SJCRH30 (cell line): ENCODE results near the gene PTK6. TPM values are rescaled to one million over a fixed set of nuclear protein-coding genes. Genes with fewer than 3 reads are reported as not detected.

Experiments
- DNase-seq, 2 experiments: peaks; one replicate each; pipeline ENCODE4 v3.0.0-alpha.2; 2015 to 2020
- H3K27ac ChIP-seq: fragments of 250-450 bp; sonication (Bioruptor Pico); 2 replicates; pipeline ENCODE4 v1.5.1; 2020; ENCODE audit warnings: mild to moderate bottlenecking, moderate library complexity
- H3K27me3 ChIP-seq: fragments of 250-450 bp; sonication (Bioruptor Pico); 2 replicates; pipeline ENCODE4 v1.5.1; 2020; ENCODE audit warnings: mild to moderate bottlenecking, moderate library complexity
- H3K36me3 ChIP-seq: fragments of 250-450 bp; sonication (Bioruptor Pico); 2 replicates; pipeline ENCODE4 v1.5.1; 2020; ENCODE audit warnings: mild to moderate bottlenecking, moderate library complexity
- H3K4me1 ChIP-seq: fragments of 250-450 bp; sonication (Bioruptor Pico); 2 replicates; pipeline ENCODE4 v1.5.1; 2020; ENCODE audit warnings: mild to moderate bottlenecking, moderate library complexity
- H3K4me3 ChIP-seq: fragments of 250-450 bp; sonication (Bioruptor Pico); 2 replicates; pipeline ENCODE4 v1.5.1; 2020; ENCODE audit warnings: mild to moderate bottlenecking, moderate library complexity
- H3K9me3 ChIP-seq: fragments of 250-450 bp; sonication (Bioruptor Pico); replicated peaks from 2 replicates; pipeline ENCODE4 v1.5.1; 2020; ENCODE audit warnings: mild to moderate bottlenecking, moderate library complexity
- total RNA-seq: library from RNA; depleted of rRNA; stranded (reverse); fragments of >200 nt; shearing (Covaris generic); gene quantifications from 2 replicates; pipeline ENCODE4 v1.2.3, GENCODE V29; 2014

Gene PTK6
- total RNA-seq, 1 experiment from 2014 or later, result 1.4 TPM

DNA sequence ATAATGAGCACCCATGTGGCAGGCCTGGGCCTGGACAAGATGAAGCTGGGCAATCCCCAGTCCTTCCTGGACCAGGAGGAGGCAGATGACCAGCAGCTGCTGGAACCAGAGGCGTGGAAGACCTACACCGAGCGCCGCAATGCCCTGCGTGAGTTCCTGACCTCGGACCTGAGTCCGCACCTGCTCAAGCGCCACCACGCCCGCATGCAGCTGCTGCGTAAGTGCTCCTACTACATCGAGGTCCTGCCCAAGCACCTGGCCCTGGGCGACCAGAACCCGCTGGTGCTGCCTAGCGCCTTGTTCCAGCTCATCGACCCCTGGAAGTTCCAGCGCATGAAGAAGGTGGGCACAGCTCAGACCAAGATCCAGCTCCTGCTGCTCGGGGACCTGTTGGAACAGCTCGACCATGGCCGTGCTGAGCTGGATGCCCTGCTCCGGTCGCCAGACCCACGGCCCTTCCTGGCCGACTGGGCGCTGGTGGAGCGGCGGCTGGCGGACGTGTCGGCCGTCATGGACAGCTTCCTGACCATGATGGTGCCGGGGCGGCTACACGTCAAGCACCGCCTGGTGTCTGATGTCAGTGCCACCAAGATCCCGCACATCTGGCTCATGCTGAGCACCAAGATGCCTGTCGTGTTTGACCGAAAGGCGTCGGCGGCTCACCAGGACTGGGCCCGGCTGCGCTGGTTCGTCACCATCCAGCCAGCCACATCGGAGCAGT is 18.6 kb upstream of the PTK6 start:
- Histone ChIP-seq H3K27ac (no peak overlapping the region), H3K27me3 (peaks cover 5% of the 10 kb centered on the region; the same call in 1 of the 2 replicates), H3K9me3 (no peaks in the 10 kb centered on the region), H3K36me3 (no peaks in the 10 kb centered on the region), H3K4me1 (peaks cover 8% of the 10 kb centered on the region; the same call in 1 of the 2 replicates), H3K4me3 (no peak overlapping the region)
- DNase-seq, result no peak

DNA sequence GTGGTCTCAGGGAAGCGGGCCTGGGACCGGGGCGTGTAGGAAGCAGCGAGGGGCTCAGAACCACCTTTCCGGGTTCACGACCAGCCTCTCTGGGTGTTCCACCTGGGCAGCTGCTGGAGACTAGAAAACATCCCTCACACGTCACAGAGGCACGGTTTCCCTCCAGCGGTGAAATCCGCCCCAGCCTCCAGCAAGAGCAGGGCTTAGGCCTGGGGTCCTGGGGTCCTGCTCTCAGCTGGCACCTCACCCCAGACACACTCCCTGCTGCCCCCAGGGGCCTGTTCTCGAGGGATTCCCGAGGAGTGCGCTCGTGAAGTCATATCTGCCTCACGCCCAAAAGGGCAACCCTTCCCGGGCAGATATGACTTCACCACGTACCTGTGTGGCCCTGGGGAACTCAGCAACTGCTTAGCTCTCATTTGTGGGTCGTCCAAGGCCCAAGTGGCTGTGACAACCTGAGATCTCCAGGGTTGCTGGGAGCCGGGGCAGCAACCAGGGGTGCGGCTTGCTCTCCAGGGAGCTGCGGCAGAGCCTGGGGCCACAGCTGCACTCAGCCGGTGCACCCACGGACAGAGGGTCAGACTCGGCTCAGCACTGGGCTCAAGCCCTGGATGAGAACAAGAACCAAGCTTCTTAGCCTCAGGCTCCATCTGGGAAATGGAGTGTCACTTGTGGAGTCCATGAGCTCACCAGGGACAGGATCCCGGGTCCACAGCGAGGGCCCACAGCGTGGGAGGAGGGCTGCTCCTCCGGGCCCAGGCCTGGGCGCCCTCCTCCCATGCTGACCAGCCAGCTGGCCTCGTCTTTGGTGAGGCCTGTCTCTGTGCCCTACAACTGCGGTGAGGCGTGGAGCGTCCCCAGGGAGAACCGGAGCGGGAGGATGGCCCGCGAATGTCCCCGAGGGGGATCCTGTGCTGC is 17.4 kb upstream of the PTK6 start:
- no peak overlapping the region for H3K4me3 ChIP-seq
- H3K36me3 ChIP-seq, result no peaks in the 10 kb centered on the region
- peaks cover 8% of the 10 kb centered on the region; the same call in 1 of the 2 replicates for H3K4me1 ChIP-seq
- H3K27ac ChIP-seq, result no peak overlapping the region
- DNase-seq, result no peak
- H3K9me3 ChIP-seq, result no peaks in the 10 kb centered on the region
- peaks cover 17% of the 10 kb centered on the region for H3K27me3 ChIP-seq

DNA sequence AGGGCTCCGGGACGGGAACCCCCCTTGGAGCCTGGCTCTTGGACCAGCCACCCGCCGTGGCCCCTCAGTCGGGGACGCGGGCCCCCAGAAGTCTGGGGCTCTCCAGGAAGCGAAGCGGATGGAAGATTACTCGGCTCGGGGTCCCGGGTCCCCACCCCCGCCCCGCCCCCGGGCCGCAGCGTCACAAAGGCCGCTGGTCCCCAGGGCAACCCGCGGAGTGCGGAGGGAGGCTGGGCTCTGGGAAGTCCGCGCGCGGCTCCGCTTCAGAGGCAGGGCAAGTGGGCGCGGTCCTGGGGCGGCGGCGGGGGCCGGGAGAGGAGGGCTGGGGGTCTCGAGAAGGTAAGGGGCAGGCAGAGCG is 16.7 kb upstream of the PTK6 start, which contains the start of gene FNDC11:
TSS of gene FNDC11 (plus strand) at position 227 of the 358 bp plus-strand sequence. CDS start 1,505 bp downstream, outside the sequence.
- no peak within 1 kb of the TSS for H3K4me3 ChIP-seq
- no peak within 1 kb of the TSS for H3K27ac ChIP-seq
- H3K4me1 ChIP-seq, result peaks cover 8% of the 10 kb centered on the region; the same call in 1 of the 2 replicates
- no peaks in the 10 kb centered on the region for H3K36me3 ChIP-seq
- peaks cover 20% of the 10 kb centered on the region for H3K27me3 ChIP-seq
- no peaks in the 10 kb centered on the region for H3K9me3 ChIP-seq
- no peak for DNase-seq

DNA sequence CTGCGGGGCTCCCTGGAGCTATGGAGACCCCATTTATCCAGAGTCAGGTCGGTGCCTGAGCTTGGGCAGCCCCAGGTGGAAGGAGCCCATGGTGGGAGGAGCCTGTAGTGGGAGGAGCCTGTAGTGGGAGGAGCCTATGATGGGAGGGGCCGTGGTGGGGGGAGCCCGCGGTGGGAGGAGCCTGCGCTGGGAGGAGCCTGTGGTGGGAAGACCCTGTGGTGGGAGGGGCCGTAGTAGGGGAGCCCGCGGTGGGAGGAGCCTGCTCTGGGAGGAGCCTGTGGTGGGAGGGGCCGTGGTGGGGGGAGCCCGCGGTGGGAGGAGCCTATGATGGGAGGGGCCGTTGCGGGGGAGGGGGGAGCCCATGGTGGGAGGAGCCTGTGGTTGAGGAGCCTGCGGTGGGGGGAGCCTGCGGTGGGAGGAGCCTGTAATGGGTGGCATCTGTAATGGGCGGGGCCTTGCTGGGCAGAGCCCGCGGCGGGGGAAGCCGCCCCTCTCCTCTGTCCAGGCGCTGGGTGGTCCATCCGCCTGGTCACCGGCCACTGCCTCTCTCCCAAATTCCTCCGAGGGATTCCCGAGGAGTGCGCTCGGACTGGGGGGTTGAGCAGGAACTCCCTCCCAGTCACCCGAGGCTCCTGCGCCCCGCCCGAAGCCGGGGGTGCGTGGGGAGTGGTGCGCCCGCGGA is 16.2 kb upstream of the PTK6 start:
- Histone ChIP-seq H3K36me3 (no peaks in the 10 kb centered on the region), H3K4me1 (peaks cover 8% of the 10 kb centered on the region; the same call in 1 of the 2 replicates), H3K27me3 (peaks cover 24% of the 10 kb centered on the region), H3K4me3 (no peak overlapping the region), H3K9me3 (no peaks in the 10 kb centered on the region), H3K27ac (no peak overlapping the region)
- peak; percentile 74 to 75 for DNase-seq

DNA sequence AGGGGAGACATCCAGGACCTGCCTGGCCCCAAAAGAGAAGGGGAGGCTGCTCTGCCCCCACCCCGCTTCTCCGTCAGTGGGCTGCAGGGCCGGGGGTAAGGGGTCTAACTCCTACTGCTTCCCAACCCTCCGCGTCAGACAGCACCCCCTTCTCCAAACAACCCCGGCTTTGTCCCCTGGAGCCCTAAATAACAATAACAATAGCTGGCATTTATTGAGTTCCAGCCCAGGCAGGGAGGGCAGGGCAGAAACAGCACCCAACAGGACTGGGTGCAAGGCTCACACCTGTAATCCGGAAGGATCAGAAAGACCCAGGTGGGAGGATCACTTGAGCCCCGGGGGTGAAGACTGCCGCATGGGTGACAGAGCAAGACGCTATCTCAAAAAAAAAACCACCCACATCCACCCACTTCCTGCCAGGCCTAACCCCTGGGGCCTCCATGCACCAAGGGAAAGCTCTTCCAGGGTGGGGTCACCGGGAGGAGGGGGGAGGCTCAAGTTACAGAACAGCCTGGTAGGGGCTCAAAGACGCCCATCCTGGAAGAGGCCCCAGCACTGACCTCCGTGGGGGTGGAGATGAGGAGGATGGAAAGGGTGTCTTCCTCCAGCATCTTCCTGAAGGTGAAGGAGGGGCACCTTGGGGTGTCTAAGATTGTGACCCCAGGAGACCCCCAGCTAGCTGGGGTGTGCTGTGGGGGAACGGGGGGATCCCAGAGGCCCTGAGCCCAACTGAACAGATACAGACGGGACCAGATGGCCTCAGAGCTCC is 15.5 kb upstream of the PTK6 start:
- Histone ChIP-seq H3K36me3 (no peaks in the 10 kb centered on the region), H3K4me3 (no peak overlapping the region), H3K4me1 (peaks cover 8% of the 10 kb centered on the region; the same call in 1 of the 2 replicates), H3K27ac (no peak overlapping the region), H3K27me3 (peaks cover 30% of the 10 kb centered on the region), H3K9me3 (no peaks in the 10 kb centered on the region)
- DNase-seq, result peak in 1 of 2 experiments; percentile 66

DNA sequence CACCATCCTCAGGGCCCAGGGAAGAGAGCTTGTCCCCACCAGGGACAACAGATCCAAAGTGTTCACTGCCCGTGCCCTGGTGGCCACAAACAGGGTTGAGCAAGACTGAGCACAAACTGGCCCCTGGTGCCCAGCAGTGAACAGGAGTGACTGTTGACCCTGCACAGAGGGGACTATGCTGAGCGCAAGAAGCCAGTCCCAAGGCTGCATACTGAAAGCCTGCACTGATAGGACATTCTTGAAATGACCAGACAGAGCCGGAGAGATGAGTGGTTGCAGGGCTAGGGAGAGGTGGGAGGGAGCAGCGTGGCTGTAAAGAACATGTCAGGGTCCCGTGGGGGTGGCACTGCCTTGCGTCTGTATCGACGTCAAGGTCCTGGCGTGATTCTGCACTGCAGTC is 13.9 kb upstream of the PTK6 start:
- DNase-seq, result no peak
- H3K27me3 ChIP-seq, result peaks cover 40% of the 10 kb centered on the region
- H3K4me1 ChIP-seq, result peaks cover 8% of the 10 kb centered on the region; the same call in 1 of the 2 replicates
- no peaks in the 10 kb centered on the region for H3K9me3 ChIP-seq
- no peak overlapping the region for H3K27ac ChIP-seq
- no peaks in the 10 kb centered on the region for H3K36me3 ChIP-seq
- no peak overlapping the region for H3K4me3 ChIP-seq

DNA sequence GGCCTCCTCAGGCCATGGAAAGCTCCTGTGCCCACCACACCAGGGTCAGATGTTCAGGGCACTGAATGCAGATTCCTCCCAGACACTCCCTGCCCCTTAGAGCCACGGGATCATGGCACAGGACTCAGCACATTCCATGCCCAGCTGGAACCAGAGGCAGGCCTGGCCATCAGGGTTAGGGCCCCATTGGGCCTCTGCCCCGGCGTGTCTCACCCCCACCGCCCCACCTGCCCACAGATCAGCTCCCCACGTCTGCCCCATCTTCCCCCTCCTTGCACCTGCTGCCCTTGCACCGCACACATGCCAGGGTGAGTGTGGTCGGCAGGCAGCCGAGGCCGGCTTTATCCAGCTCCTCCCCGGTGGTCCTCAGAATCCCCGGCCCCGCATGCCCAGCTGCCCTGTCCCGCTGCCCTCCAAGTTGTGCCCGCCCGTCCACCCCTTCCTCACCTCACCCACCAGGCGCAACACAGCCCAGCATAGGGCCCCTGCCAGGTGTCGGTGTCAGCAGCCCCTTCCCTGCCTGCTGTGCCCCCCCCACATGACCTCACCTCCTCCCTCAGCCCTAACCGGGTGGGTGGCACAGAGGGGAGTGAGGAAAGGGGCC is 12.6 kb upstream of the PTK6 start:
- DNase-seq, result no peak
- H3K27ac ChIP-seq, result no peak overlapping the region
- H3K4me3 ChIP-seq, result no peak overlapping the region
- peaks cover 51% of the 10 kb centered on the region for H3K27me3 ChIP-seq
- H3K4me1 ChIP-seq, result peaks cover 8% of the 10 kb centered on the region; the same call in 1 of the 2 replicates
- H3K36me3 ChIP-seq, result no peaks in the 10 kb centered on the region
- no peaks in the 10 kb centered on the region for H3K9me3 ChIP-seq

DNA sequence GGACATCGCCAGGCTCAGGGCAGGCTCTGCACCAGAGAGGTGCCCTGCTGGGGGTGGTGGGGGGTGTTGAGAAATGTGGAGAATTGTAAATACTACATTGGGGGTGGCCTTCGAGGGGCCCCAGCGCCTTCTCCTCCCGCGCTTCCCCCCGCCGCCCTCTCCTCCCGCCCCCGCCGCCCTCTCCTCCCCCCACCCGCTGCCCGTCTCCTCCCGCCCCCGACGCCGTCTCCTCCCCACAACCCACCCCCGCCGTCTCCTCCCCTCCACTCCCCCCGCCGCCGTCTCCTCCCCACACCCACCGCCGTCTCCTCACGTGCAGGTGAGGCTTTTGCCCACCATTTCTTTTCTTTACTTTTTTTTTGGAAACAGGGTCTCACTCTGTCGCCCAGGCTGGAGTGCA is 11.8 kb upstream of the PTK6 start:
- H3K4me3 ChIP-seq, result no peak overlapping the region
- H3K4me1 ChIP-seq, result peaks cover 8% of the 10 kb centered on the region; the same call in 1 of the 2 replicates
- peaks cover 59% of the 10 kb centered on the region for H3K27me3 ChIP-seq
- no peak overlapping the region for H3K27ac ChIP-seq
- H3K36me3 ChIP-seq, result no peaks in the 10 kb centered on the region
- no peak for DNase-seq
- H3K9me3 ChIP-seq, result no peaks in the 10 kb centered on the region

DNA sequence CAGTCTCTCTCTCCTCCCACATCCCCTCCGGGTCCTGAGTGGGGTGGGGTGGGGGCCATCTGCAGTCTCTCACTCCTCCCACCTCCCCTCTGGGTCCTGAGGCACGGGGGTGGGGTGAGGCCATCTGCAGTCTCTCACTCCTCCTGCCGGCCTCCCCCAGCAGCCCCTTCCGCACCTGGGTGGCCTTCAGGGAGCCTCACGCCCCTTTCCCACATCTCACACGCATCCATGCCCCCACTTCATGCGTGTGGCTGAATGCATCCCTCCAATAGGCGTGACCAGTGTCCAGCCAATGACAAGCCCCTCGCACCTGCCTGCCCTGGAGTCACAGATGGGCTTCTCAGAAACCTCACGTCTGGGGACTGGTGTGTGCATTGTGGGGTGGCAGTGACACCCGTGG is 11.4 kb upstream of the PTK6 start:
- no peak overlapping the region for H3K4me3 ChIP-seq
- H3K9me3 ChIP-seq, result no peaks in the 10 kb centered on the region
- DNase-seq, result no peak
- no peak overlapping the region for H3K27ac ChIP-seq
- H3K4me1 ChIP-seq, result peaks cover 8% of the 10 kb centered on the region; the same call in 1 of the 2 replicates
- no peaks in the 10 kb centered on the region for H3K36me3 ChIP-seq
- peaks cover 64% of the 10 kb centered on the region for H3K27me3 ChIP-seq

DNA sequence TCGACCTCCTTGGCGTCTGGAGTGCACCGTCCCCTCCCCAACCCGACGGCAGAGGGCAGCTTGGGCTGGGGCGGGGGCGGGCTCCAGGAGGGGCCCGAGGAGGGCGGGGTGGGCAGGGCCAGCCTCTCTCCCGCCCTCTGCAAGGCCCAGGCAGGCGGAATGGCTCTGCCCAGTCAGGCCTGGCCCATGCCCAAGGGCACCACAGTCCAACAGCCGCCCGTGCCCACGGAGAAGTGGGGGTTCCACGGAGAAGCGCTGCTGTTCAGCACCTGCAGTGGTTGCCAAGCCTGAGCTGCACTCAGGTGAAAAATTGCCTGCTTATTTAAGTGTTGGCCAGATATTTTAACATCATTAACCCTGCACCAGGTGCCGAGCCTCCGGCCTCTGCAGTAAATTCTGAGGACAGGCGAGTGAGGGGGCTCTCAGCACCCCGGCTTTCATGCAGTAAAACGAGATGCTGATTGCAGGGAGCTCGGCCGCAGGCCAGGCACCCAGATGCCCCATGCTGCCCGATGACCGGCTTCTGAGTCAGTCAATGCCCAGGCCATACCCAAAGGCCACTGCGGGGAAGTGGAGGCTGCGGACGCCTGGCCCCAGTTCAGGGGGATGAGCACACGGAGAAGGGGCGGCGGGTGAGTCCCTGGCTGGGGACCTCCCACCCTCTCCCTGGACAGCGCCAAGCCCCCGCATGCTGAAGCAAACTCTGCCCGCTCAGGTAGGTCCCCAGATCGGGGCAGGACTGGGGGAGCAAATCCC is 10.7 kb upstream of the PTK6 start, which contains the start of gene SRMS:
TSS of gene SRMS (minus strand) at position 25 of the 756 bp plus-strand sequence. CDS start 286 bp downstream, outside the sequence.
- DNase-seq, result no peak
- H3K4me3 ChIP-seq, result no peak within 1 kb of the TSS
- H3K27ac ChIP-seq, result no peak within 1 kb of the TSS
- H3K9me3 ChIP-seq, result no peaks in the 10 kb centered on the region
- H3K27me3 ChIP-seq, result peaks cover 70% of the 10 kb centered on the region
- no peaks in the 10 kb centered on the region for H3K36me3 ChIP-seq
- H3K4me1 ChIP-seq, result peaks cover 6% of the 10 kb centered on the region; the same call in 1 of the 2 replicates

DNA sequence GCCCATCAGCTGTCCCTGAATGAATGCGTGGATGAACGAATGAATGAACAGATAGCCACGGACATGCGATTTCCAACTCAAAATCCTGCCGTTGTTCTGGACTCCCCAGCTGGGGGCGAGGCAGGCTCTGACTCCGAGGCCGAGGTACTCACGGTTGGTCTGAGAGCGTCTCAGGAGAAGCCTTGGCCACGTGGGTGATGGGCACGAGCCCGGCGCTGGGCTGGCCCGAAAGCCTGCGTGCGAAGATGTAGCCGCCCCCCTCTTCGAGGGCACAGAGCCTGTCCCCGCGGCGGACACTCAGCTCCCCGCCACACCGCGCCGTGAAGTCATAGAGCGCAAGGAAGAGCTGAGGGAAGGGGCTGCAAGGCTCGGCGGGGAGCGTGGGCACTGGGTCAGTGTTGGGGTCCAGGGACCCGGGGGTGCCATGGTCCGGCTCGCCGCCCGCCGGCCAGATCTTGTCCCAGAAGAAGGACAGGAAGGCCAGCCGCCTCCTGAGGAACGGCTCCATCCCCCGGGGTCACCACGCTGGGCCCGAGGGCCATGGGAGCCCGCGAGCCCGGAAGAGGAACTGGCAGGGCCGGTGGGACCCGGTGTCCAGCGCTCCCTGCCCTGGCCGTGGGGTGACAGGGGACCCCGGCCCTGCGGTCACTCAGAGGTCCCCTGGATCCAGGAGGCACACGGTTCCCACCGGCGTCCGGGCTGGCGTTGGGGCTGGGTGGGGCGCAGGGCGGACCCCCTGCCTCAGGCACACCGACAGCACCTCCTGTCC is 10.0 kb upstream of the PTK6 start:
- Histone ChIP-seq H3K9me3 (no peaks in the 10 kb centered on the region), H3K27ac (no peak overlapping the region), H3K36me3 (no peaks in the 10 kb centered on the region), H3K4me3 (no peak overlapping the region), H3K27me3 (peaks cover 70% of the 10 kb centered on the region), H3K4me1 (no peaks in the 10 kb centered on the region)
- DNase-seq, result no peak

DNA sequence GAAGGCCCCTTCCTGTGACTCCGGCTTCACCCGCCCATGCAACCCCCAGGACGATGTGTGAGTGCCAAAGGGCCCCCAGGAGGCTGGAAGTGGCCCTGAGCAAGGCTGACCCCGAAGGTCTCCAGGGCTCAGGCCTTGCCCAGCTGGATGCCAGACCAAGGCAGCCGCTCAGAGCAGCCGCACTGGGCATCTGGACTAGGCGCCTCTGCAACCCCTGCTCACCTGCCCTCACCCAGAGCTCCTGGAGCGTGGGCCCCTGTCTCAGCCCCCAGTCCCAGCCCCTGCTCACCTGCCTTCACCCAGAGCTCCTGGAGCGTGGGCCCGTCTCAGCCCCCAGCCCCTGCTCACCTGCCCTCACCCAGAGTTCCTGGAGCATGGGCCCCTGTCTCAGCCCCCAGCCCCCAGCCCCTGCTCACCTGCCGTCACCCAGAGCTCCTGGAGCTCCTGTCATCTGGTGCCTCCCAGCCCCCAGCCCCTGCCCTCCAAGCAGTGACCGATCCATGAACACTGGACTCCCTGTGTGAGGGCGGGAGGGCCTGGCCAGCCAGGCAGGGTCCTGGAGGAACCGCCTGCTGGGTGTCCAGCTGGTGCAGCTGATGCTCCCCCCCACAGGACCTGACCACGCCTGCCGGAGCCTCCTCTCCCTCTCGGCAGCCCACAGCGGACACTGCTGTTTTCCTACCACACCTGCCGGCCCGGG is 9.2 kb upstream of the PTK6 start:
- Histone ChIP-seq H3K9me3 (no peaks in the 10 kb centered on the region), H3K36me3 (no peaks in the 10 kb centered on the region), H3K27ac (no peak overlapping the region), H3K27me3 (peaks cover 70% of the 10 kb centered on the region), H3K4me3 (no peak overlapping the region), H3K4me1 (no peaks in the 10 kb centered on the region)
- DNase-seq, result no peak
